Measurements from ENCODE around the gene LIG3. TPM values are rescaled to one million over a fixed set of nuclear protein-coding genes. Genes with fewer than 3 reads are reported as not detected.

Gene LIG3
- polyA plus RNA-seq, 4 donors = 4.9 to 23.9 (median 9.9) TPM

Other genes with a start within 250 kb of the LIG3 start
- 1 to 10 TPM in 1 of 4 donors, under 1 TPM in 1, not detected in 2; 0.98 to 2.7 TPM for gene CCT6B, start 19.1 kb upstream of the LIG3 start, polyA plus RNA-seq
- 10 to 100 TPM; 10.3 to 18.2 (median 11.8) TPM for gene ZNF830, start 19.0 kb upstream of the LIG3 start, polyA plus RNA-seq
- 10 to 100 TPM in 3 of 4 donors, 1 to 10 TPM in 1; 10.0 to 36.9 (median 16.9) TPM for gene RFFL, start 83.2 kb downstream of the LIG3 start, polyA plus RNA-seq
- 10 to 100 TPM in 1 of 4 donors, 1 to 10 TPM in 2, under 1 TPM in 1; 0.89 to 12.2 (median 7.4) TPM for gene RAD51D, start 139.3 kb downstream of the LIG3 start, polyA plus RNA-seq
- under 1 TPM in 1 of 4 donors, not detected in 3; 0.04 TPM for gene FNDC8, start 141.1 kb downstream of the LIG3 start, polyA plus RNA-seq
- gene NLE1, start 161.8 kb downstream of the LIG3 start, polyA plus RNA-seq = 10 to 100 TPM in 2 of 4 donors, 1 to 10 TPM in 2; 1.8 to 13.9 (median 7.5) TPM
- gene UNC45B, start 167.3 kb downstream of the LIG3 start, polyA plus RNA-seq = under 1 TPM in 1 of 4 donors, not detected in 3; 0.62 TPM
- gene SLC35G3, start 213.9 kb downstream of the LIG3 start, polyA plus RNA-seq = under 1 TPM in 1 of 4 donors, not detected in 3; 0.22 TPM